Activated CD4-positive, alpha-beta T cell treated with anti-CD3 and anti-CD28 coated beads, Interleukin-2, amount 10 ng/mL, durations not matched to agents 7 days and 5 days (primary cell): ENCODE data around the gene SULF2. TPM values are rescaled to one million over a fixed set of nuclear protein-coding genes. Genes with fewer than 3 reads are reported as not detected.

Experiments used
- CTCF ChIA-PET: fragments of 350-600 bp; sonication (Branson Sonifier 250); formaldehyde crosslinking; loops from one replicate; lab custom pipeline; 2021; ENCODE audit warnings: antibody characterized with exemption; lab: Charles Lee
- POLR2A ChIA-PET: fragments of 350-600 bp; sonication (Branson Sonifier 250); formaldehyde crosslinking; loops from one replicate; lab custom pipeline; 2021; ENCODE audit warnings: antibody characterized with exemption; lab: Charles Lee
- DNase-seq: peaks from one replicate; pipeline ENCODE4 v3.0.0-alpha.2; 2020
- H3K27ac Mint-ChIP-seq: one replicate; pipeline ENCODE4 v1.8.0; 2021; ENCODE audit warnings: mild to moderate bottlenecking, moderate library complexity, mixed read lengths
- H3K27me3 Mint-ChIP-seq: one replicate; pipeline ENCODE4 v1.8.0; 2021; ENCODE audit warnings: mixed read lengths
- H3K36me3 Mint-ChIP-seq: one replicate; pipeline ENCODE4 v1.8.0; 2021; ENCODE audit warnings: low read depth, mixed read lengths
- H3K4me1 Mint-ChIP-seq: one replicate; pipeline ENCODE4 v1.8.0; 2021; ENCODE audit warnings: mixed read lengths
- H3K4me3 Mint-ChIP-seq: one replicate; pipeline ENCODE4 v1.8.0; 2021; ENCODE audit warnings: mild to moderate bottlenecking, moderate library complexity, mixed read lengths
- H3K9me3 Mint-ChIP-seq: one replicate; pipeline ENCODE4 v1.8.0; 2021; ENCODE audit warnings: mixed read lengths
- total RNA-seq, 2 experiments: library from RNA; stranded (reverse); gene quantifications; one replicate each; pipeline ENCODE4 v1.2.3, GENCODE V29; 2021

The SULF2 gene
- total RNA-seq, 2 experiments from 2014 or later = 0.37 to 0.69 TPM

DNA sequence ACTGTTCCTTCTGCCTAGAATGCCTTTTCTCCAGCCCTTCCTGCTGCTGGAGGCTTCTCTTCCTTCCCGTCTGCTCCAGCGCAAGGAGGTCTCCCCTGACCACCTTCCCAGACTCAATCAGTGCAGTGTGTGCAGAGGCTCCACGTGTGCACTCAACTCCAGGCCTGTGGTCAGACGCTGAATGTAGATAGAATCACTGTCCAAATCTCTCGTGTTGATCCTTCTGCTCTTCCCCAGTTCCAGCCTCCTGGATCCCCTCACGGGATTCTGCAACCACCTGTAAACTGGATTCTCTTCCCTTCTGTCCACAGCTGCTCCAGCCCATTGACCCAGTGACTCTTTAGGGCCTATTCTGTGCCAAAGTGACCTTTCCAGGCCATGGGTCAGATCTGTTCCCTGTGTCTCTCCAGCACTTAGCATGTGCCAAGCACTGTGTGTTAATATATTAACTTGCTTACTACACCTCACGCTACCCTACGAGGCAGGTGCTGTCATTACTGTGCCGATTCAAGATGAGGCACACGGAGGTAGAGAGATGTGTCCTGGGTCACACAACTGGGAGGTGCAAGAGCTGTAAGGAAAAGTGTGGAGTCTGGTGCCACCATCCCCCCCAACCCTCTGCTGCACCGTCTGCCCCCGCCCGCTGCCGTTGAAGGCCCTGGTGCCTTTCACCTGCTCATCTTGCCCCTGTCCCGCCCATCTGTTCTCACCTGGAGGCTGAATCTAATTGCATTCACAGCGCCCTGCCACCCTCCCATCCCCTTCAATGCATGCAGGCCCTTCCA is 112.2 kb downstream of the SULF2 start:
- Mint-ChIP-seq H3K27me3 (no peaks in the 10 kb centered on the region), H3K27ac (no peak overlapping the region), H3K36me3 (no peaks in the 10 kb centered on the region), H3K9me3 (no peaks in the 10 kb centered on the region), H3K4me3 (no peak overlapping the region), H3K4me1 (no peaks in the 10 kb centered on the region)
- CTCF ChIA-PET = interaction anchor here (1.6 kb wide), 1 partner anchor 13 kb away, joined by 3 read pairs; no protein-coding TSS in a partner anchor
- no peak for DNase-seq
- POLR2A ChIA-PET = no interaction called here

DNA sequence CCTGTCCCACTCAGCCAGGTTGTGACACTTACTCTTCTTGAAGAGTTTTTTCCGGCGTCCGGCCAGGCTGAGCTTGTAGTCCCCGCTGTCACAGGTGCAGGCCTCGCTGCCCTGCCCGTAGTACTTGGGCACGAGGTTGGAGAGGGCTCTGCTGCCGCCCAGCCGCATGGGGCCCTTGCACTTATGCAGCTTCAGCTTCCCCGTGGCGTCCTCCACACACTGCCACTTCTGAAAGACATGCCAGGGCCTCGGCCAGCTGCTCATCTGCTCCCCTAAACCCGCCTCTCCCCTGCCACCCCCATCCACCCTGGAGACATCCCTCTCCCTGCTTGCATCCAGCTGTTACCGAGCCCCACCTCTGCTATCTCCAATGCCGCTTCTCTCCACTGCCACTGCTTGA is 113.1 kb downstream of the SULF2 start:
- CTCF ChIA-PET = interaction anchor here (0.9 to 1.6 kb wide), 3 partner anchors 9 to 948 kb away, joined by 3 to 6 read pairs (median 3); no protein-coding TSS in a partner anchor
- no peaks in the 10 kb centered on the region for H3K4me1 Mint-ChIP-seq
- no peaks in the 10 kb centered on the region for H3K36me3 Mint-ChIP-seq
- no peak overlapping the region for H3K27ac Mint-ChIP-seq
- no peak for DNase-seq
- H3K9me3 Mint-ChIP-seq = no peaks in the 10 kb centered on the region
- POLR2A ChIA-PET = no interaction called here
- no peaks in the 10 kb centered on the region for H3K27me3 Mint-ChIP-seq
- no peak overlapping the region for H3K4me3 Mint-ChIP-seq

DNA sequence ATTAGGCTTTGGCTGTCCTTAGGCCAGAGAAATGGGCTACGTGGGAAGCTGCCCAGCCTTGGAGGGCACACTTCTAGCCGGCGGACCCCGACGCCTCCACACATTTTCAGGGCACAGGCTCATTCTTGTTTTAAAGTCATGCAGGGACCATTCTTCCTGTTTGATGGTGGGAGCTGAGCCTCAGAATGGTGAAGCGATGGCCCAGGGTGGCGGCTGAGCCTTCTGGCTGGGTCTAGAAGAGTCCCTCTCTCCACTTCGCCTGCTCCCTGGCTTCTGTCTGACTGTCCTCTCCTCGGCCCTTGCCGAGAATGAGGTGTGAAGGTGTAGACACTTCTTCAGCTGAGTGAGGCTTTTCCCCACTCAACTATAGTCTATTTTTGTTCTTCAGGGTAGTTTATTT is 114.4 kb downstream of the SULF2 start:
- ChIA-PET CTCF (interaction anchor here (0.6 to 0.8 kb wide), 2 partner anchors 29 to 470 kb away, joined by 3 to 4 read pairs; no protein-coding TSS in a partner anchor), POLR2A (no interaction called here)
- DNase-seq = no peak
- H3K27ac Mint-ChIP-seq = no peak overlapping the region
- H3K9me3 Mint-ChIP-seq = no peaks in the 10 kb centered on the region
- H3K36me3 Mint-ChIP-seq = no peaks in the 10 kb centered on the region
- H3K4me1 Mint-ChIP-seq = no peaks in the 10 kb centered on the region
- H3K4me3 Mint-ChIP-seq = no peak overlapping the region
- no peaks in the 10 kb centered on the region for H3K27me3 Mint-ChIP-seq

DNA sequence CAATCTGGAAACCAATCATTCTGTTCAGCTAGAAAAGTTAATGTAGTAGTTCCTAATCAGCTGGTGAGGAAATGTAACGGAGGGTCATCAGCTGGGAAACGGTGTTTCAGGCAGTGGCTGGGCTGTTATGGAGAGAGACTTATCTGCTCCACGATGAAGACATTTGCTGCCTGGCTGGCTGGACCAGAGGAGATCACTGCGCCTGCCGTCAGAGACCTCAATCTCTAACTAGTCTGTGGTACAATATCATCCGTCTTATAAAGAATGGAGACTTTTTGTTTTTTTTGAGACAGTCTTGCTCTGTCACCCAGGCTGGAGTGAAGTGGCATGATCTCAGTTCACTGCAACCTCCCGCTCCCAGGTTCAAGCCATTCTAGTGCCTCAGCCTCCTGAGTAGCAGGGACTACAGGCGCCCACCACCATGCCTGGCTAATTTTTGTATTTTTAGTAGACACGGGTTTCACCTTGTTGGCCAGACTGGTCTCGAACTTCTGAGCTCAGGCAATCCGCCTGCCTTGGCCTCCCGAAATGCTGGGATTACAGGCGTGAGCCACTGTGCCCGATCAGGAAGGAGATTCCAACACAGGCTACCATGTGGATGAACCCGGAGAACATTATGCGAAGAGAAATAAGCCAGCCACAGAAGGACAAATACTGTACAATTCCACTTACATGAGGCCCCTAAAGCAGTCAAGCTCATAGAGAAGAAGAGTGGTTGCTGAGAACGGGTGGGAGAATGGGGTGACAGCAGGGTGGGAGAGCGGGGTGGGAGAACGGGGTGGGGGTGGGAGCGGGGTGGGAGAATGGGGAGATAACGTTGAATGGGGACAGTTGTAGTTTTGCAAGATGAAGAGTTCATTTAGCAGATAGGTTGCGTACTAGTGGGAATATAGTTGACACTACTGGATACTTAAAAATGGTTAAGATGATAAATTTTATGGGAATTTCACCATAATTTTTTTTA is 115.1 kb downstream of the SULF2 start:
- CTCF ChIA-PET = no interaction called here
- POLR2A ChIA-PET = no interaction called here
- Mint-ChIP-seq H3K4me1 (no peaks in the 10 kb centered on the region), H3K9me3 (no peaks in the 10 kb centered on the region), H3K27me3 (no peaks in the 10 kb centered on the region), H3K27ac (no peak overlapping the region), H3K4me3 (no peak overlapping the region), H3K36me3 (no peaks in the 10 kb centered on the region)
- no peak for DNase-seq

DNA sequence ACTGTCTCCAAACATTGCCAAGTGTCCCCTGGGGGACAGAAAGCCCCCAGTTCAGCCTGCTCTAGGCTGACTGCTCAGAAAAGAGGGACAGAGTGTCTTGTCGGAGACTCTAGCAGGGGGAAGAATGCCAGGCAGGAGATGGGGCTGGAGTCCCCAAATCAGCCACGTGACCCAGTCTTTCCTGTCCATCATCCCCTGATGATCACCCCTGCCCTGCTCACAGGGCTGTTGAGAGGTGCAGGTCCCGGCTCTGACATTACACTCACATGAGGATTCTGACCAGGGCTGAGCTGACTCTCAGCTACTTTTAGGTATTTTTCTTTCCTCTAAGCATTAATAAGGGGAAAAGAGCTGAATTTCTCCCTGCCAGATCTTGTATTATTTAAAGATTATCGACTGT is 115.8 kb downstream of the SULF2 start:
- Mint-ChIP-seq H3K4me1 (no peaks in the 10 kb centered on the region), H3K27ac (no peak overlapping the region), H3K27me3 (no peaks in the 10 kb centered on the region), H3K4me3 (no peak overlapping the region), H3K36me3 (no peaks in the 10 kb centered on the region), H3K9me3 (no peaks in the 10 kb centered on the region)
- no peak for DNase-seq
- ChIA-PET CTCF (no interaction called here), POLR2A (no interaction called here)

DNA sequence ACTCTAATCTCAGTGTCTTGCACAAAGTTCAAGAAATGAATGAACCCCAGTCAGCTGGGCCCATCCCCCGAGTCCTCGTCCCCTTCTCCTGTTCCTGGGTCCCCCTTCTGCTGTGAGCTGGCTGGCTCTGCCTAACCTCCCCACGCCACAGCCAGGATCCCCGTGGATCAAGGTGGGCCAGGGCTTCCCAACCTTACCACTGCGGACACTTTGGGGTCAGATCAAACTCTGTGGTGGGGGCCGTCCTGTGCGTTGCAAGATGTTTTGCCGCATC is 116.2 kb downstream of the SULF2 start:
- POLR2A ChIA-PET = no interaction called here

DNA sequence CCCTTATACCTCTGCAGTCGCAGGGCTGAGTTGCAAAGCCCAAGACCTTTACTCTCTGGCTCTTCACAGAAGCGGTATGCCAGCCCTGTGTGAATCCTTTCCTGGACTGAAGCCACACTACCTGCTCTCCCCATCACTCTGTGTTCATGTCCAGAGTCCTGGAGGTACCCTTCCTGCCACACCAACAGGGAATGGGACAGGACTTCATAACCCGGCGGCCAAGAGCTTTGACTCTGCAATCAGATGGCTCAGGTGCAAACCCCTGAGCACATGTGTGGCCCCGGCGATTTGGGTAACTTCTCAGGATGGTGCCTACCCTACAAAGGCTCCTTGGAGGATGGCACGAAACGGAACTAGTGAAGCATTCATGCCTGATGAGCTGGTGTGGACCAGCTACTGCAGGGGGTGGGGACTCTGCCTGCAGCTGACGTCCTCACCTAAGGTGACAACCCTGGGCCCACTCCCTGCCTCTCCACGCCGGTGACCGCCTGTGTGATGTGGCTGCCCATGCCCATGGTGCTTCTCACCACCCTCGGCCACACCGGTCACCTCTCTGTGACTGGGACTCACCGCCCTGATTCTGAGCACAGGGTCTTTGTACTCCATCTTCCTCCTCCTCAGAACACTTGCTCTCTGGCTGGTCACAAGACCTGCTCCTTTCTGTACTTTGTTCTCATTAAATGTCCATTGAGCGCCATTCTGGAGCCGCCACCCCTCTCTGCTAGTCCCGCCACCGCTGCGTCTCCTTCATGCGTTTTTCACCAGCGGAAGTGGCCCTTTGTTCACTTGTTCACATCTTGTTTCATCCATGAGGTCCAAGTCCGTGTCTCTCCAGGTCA is 116.7 kb downstream of the SULF2 start:
- ChIA-PET CTCF (interaction anchor here (2.8 kb wide), 1 partner anchor 9 kb away, joined by 9 read pairs; no protein-coding TSS in a partner anchor), POLR2A (no interaction called here)
- no peak overlapping the region for H3K4me3 Mint-ChIP-seq
- no peak overlapping the region for H3K27ac Mint-ChIP-seq
- no peak for DNase-seq
- H3K4me1 Mint-ChIP-seq = peaks cover 4% of the 10 kb centered on the region
- no peaks in the 10 kb centered on the region for H3K27me3 Mint-ChIP-seq
- no peaks in the 10 kb centered on the region for H3K9me3 Mint-ChIP-seq
- no peaks in the 10 kb centered on the region for H3K36me3 Mint-ChIP-seq

More for the DNA sequence above, 116.2 kb downstream of the SULF2 start:
- no peaks in the 10 kb centered on the region for H3K4me1 Mint-ChIP-seq
- H3K27ac Mint-ChIP-seq = no peak overlapping the region
- no peak for DNase-seq
- no peaks in the 10 kb centered on the region for H3K27me3 Mint-ChIP-seq
- H3K36me3 Mint-ChIP-seq = no peaks in the 10 kb centered on the region
- H3K4me3 Mint-ChIP-seq = no peak overlapping the region
- H3K9me3 Mint-ChIP-seq = no peaks in the 10 kb centered on the region
- CTCF ChIA-PET = no interaction called here

DNA sequence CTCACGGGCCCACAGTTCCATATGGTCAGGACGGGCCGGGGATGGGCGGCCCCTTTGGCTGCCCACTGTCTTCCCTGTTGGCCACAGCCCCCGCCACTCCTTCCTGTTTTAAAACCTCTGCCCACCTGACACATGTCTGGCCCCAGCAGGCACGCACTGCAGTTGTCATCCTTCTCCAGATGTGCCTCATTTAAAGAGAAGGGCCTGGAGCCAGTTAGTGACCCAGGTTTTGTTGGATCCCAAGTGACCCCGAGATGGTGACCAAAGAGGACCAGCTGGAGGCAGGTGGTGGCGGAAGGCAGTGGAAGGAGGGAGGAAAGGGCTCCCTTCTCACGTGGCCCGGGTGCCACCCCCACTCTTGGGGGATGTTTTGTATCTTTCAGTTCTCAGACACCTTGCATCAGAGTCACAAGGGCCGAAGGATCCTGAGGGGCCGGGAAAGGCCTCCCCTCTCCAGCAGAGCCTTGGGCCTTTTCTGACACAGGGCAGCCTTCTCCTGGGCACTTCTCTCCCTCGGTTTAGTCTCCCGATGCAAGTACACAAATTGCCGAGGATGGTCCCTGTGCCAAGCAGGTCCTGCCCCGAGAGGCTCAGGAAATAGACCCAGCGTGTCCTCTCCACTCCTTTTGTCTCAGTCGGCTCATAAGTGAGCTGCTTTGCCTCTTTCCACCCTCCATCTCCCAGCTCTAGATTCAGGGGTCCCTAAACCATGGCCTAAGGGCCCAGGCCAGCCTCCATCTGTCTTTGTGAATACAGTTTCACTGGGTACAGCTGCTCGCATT is 117.6 kb downstream of the SULF2 start:
- POLR2A ChIA-PET = no interaction called here

DNA sequence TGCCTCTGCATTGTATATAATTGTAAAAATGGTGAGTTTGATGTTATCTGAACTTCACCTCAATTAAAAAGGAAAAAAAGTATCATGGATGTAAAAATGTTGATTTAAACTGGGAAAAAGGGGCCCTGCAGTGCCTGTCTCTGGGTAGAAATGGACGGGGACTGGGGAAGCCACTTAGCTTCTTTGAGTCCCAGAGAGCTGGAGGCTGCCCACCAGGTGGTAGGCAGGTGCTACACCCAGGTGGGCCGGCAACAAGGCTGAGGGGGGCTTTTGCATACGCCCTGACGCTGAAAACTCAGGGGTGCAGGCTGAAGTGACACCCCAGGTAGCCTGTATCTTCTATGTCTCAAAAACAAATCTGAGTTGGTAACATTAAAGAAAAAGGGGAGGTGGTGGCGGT is 118.2 kb downstream of the SULF2 start:
- POLR2A ChIA-PET = no interaction called here

More for the DNA sequence above, 117.6 kb downstream of the SULF2 start:
- Mint-ChIP-seq H3K27me3 (no peaks in the 10 kb centered on the region), H3K27ac (no peak overlapping the region), H3K4me3 (no peak overlapping the region), H3K4me1 (peaks cover 7% of the 10 kb centered on the region), H3K36me3 (no peaks in the 10 kb centered on the region), H3K9me3 (no peaks in the 10 kb centered on the region)
- DNase-seq = no peak
- CTCF ChIA-PET = interaction anchor here (2.8 kb wide), 1 partner anchor 10 kb away, joined by 9 read pairs; no protein-coding TSS in a partner anchor

DNA sequence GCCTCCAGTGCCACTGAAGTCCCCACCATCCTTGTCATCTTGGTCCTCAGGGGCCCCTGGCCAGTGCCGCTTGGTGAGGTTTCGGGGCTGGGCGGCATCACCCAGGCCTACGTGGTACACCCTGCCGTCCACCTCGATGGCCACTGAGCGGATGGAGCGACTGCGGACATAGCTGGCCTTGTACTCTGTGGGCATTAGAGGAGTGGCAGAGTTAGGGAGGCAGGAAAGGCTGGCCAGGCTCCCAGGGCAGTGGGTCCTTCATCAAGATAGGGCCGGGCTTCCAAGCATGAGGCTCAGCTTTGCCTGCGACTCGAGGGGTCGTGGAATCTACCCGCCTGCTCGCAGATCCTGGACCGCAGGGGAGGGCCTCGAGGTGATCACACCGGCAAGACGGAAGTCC is 119.0 kb downstream of the SULF2 start:
- Mint-ChIP-seq H3K4me1 (peaks cover 7% of the 10 kb centered on the region), H3K27ac (no peak overlapping the region), H3K4me3 (no peak overlapping the region), H3K27me3 (no peaks in the 10 kb centered on the region), H3K9me3 (no peaks in the 10 kb centered on the region), H3K36me3 (no peaks in the 10 kb centered on the region)
- CTCF ChIA-PET = interaction anchor here (2.8 kb wide), 1 partner anchor 12 kb away, joined by 9 read pairs; no protein-coding TSS in a partner anchor
- no peak for DNase-seq
- POLR2A ChIA-PET = no interaction called here

More for the DNA sequence above, 118.2 kb downstream of the SULF2 start:
- CTCF ChIA-PET = interaction anchor here (2.8 kb wide), 1 partner anchor 11 kb away, joined by 9 read pairs; no protein-coding TSS in a partner anchor
- no peak overlapping the region for H3K27ac Mint-ChIP-seq
- no peaks in the 10 kb centered on the region for H3K27me3 Mint-ChIP-seq
- H3K4me3 Mint-ChIP-seq = no peak overlapping the region
- peaks cover 7% of the 10 kb centered on the region for H3K4me1 Mint-ChIP-seq
- H3K36me3 Mint-ChIP-seq = no peaks in the 10 kb centered on the region
- H3K9me3 Mint-ChIP-seq = no peaks in the 10 kb centered on the region
- DNase-seq = no peak

DNA sequence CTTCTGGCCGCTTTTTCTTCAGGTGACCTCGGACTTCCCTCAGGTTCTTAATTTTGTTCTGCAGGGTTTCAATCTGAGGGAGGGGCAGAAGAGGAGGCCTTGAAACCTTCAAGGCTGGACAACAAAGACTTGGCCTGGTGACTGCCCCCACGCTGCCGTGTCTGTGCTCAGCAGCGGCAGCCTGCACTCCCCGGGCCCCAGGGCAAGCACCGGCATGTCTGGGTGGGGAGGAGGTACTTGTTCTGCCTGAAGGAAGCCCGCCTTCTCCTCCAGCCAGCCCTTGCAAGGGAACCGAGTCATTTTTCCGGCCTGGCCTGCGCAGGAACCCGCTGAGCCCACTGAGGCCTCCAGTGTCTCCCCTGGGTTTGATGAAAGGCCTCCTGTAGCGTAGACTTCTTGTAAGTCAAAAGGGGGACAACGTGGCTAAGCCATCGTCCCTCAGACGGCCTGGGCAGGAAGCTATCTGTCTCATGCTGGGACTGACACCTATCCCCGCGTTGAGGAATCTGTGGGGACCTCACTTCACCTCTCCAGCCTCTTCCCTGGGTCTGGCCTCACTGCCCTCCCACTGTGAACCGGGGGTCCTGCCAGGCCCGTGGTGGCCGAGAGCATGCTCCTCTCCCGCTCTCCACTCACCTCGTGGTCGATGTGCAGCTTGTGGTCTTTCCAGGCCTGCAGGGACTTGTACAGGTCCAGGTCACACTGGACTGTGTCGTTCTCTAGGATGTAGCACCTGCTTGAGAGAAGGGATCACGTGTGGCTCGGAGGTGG is 119.9 kb downstream of the SULF2 start:
- no peaks in the 10 kb centered on the region for H3K9me3 Mint-ChIP-seq
- H3K27me3 Mint-ChIP-seq = no peaks in the 10 kb centered on the region
- ChIA-PET CTCF (interaction anchor here (2.8 kb wide), 1 partner anchor 12 kb away, joined by 9 read pairs; no protein-coding TSS in a partner anchor), POLR2A (no interaction called here)
- no peak for DNase-seq
- no peak overlapping the region for H3K27ac Mint-ChIP-seq
- peaks cover 7% of the 10 kb centered on the region for H3K4me1 Mint-ChIP-seq
- no peaks in the 10 kb centered on the region for H3K36me3 Mint-ChIP-seq
- no peak overlapping the region for H3K4me3 Mint-ChIP-seq
